Vagina (tissue), 2 donors: Measurements from ENCODE around the gene PRR30. TPM values are rescaled to one million over a fixed set of nuclear protein-coding genes. Genes with fewer than 3 reads are reported as not detected.

Experiments used
- DNase-seq, 2 donors: peaks; one replicate each; pipeline ENCODE4 v3.0.0-alpha.2; 2017; ENCODE audit errors: extremely low spot score in 2 of 2
- H3K27ac ChIP-seq: fragments of 200-600 bp; sonication (generic); one replicate; pipeline ENCODE4 v1.5.1; 2019
- H3K27me3 ChIP-seq: fragments of 200-600 bp; sonication (generic); one replicate; pipeline ENCODE4 v1.5.1; 2019
- H3K36me3 ChIP-seq, 2 donors: fragments of 200-600 bp; sonication (generic); one replicate each; pipeline ENCODE4 v1.5.1; 2017 to 2019
- H3K4me1 ChIP-seq: fragments of 200-600 bp; sonication (generic); one replicate; pipeline ENCODE4 v1.5.1; 2019
- H3K4me3 ChIP-seq, 2 donors: fragments of 200-600 bp; sonication (generic); 1 replicate in 1 of 2; 2 replicates in 1 of 2; pipeline ENCODE4 v1.5.1; 2016 to 2019
- H3K9me3 ChIP-seq: fragments of 200-600 bp; sonication (generic); one replicate; pipeline ENCODE4 v1.5.1; 2019
- POLR2A ChIP-seq, 2 donors: fragments of 450-650 bp; IDR thresholded peaks; one replicate each; pipeline ENCODE4 v1.6.1; 2017; ENCODE audit warnings: antibody characterized with exemption in 2 of 2, mild to moderate bottlenecking in 2 of 2, moderate library complexity in 2 of 2
- POLR2AphosphoS5 ChIP-seq, 2 donors: sonication (generic); formaldehyde crosslinking; IDR thresholded peaks; one replicate each; pipeline ENCODE4 v1.9.0; 2017; ENCODE audit warnings: antibody characterized with exemption in 2 of 2, mild to moderate bottlenecking in 2 of 2, low read depth in 1 of 2; ENCODE audit not compliant: insufficient read depth in 1 of 2
- intact Hi-C: fragments of 100-400 bp; cut with DNase I; formaldehyde crosslinking; loops from one replicate; pipeline ENCODE4 v1.15.1; 2023
- total RNA-seq: library from RNA; depleted of rRNA; stranded (reverse); fragments of >200 nt; gene quantifications from one replicate; pipeline ENCODE4 v1.2.3, GENCODE V29; 2016
- TF ChIP-seq, protein P1 (sequence below), 3 experiments: fragments of 450-650 bp in 2 of 3; fragments of 200-600 bp in 1 of 3; sonication (generic) in 1 of 3; IDR thresholded peaks; one replicate each; pipeline ENCODE4 v1.5.1; 2017 to 2019; ENCODE audit warnings: antibody characterized with exemption in 3 of 3, mild to moderate bottlenecking in 2 of 3, moderate library complexity in 2 of 3

The PRR30 gene
- total RNA-seq, 1 donor from 2014 or later: not detected

DNA sequence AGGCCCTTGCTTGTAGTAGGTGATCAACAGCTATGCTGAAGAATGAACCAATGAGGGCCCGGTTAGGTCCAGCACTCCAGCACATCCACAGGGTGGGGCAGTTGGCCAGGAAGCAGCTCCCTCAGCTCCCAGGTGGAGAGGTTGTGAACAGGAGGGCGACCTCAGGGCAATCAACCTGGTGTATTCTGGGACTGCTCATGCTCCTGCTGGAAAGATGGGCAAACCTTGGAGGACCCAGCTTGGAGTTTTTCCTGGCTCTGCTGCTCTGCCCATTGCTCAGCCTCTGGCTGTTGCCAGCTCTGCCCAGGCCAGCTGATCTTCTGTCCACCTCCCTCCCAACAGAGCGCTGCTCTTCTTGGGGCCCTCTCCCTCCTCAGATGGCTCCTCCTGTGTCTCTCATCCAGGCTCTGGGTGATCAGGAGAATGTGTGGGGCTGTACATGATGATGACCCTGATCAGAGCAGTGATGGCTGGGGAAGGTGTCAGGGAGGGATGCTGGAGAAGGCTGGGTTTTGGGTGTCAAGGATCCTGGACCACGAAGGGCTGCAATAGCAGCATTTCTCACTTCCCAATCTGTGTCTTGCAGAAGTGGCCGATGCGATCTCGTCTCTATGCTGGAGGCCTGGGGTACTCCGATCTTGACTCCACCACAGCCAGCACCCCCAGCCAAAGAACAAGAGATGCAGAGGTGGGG lies 13.0 kb upstream of the PRR30 start:
- DNase-seq: no peak
- Histone ChIP-seq H3K27me3 (no peaks in the 10 kb centered on the region), H3K36me3 (no peaks in the 10 kb centered on the region), H3K4me3 (no peak overlapping the region), H3K4me1 (peaks cover 15% of the 10 kb centered on the region), H3K9me3 (no peaks in the 10 kb centered on the region), H3K27ac (no peak overlapping the region)
- intact Hi-C loops: no loop called here
- TF ChIP-seq POLR2AphosphoS5 (IDR thresholded peaks at IDR 0.05; ENCODE audit: insufficient read depth in 1 of 2, low read depth in 1 of 2) (no peak), POLR2A (IDR thresholded peaks at IDR 0.05) (no peak)
- TF ChIP-seq, protein P1, sequence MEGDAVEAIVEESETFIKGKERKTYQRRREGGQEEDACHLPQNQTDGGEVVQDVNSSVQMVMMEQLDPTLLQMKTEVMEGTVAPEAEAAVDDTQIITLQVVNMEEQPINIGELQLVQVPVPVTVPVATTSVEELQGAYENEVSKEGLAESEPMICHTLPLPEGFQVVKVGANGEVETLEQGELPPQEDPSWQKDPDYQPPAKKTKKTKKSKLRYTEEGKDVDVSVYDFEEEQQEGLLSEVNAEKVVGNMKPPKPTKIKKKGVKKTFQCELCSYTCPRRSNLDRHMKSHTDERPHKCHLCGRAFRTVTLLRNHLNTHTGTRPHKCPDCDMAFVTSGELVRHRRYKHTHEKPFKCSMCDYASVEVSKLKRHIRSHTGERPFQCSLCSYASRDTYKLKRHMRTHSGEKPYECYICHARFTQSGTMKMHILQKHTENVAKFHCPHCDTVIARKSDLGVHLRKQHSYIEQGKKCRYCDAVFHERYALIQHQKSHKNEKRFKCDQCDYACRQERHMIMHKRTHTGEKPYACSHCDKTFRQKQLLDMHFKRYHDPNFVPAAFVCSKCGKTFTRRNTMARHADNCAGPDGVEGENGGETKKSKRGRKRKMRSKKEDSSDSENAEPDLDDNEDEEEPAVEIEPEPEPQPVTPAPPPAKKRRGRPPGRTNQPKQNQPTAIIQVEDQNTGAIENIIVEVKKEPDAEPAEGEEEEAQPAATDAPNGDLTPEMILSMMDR (IDR thresholded peaks at IDR 0.05): no peak

DNA sequence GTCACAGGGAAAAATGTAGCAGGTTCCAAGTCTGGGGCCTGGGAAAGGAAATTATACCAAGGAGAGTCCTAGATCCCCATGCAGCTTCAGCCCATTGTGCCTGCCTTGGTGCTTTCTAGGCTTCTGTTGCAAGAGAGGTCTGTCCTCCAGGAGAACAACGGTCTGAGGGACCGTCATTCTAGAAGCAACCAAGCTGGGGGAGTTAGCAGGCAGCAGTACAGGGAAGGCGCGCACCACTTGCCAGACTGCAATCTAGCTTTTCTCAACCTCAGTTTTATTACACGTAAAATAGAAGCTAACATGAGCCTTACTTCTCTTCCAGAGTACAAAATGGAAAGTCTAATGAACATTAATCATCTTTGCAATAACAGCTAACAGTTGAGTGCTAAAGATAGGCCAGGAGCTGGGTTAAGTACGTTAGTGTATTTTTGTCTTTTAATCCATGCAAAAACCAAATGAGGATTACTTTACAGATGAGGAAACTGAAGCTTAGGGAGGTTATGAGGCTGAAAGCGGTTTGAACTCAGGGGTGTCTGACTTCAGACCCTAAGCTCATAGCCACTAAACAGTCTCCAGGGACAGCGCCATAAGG lies 11.5 kb upstream of the PRR30 start:
- peak in 1 of 2 donors; percentile 88 for DNase-seq
- intact Hi-C loops: no loop called here

DNA sequence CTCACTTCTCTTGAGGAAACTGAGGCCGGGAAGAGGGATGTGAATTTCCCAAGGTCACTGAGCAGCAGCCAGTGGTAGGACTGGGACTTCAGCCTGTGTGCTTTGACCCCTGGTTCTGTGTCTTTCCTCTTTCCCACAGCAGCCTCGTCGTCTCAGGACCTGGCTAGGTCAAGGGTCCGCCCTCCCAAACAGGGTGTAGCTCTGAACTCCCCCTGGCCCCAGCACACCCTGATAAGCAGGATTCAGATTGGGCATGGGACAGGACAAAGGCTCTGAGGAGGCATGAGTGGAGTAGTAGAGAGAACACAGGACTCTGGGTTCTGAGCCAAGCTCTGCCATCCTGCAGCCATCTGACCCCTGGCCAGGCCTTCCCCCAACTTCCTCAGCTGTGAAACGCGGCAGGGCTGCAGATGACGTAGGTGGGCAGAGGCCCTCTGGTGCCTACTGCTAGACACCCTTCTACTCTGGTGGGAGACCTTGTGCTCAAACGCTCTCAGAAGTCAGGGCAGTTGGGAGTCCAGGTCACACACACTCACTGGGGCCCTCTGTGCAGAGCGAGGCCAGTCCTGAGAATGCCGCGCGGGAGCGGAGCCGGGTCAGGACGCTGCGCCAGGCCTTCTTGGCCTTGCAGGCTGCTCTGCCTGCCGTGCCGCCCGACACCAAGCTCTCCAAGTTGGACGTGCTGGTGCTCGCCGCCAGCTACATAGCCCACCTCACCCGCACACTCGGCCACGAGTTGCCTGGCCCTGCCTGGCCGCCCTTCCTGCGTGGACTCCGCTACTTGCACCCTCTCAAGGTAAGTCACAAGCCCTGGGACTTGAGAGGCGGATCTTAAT lies 10.6 kb upstream of the PRR30 start:
- TF ChIP-seq POLR2A (IDR thresholded peaks at IDR 0.05): no peak
- TF ChIP-seq, protein P1 (IDR thresholded peaks at IDR 0.05): no peak
- no peak for TF ChIP-seq POLR2AphosphoS5 (IDR thresholded peaks at IDR 0.05; ENCODE audit: insufficient read depth in 1 of 2, low read depth in 1 of 2)
- Histone ChIP-seq H3K27me3 (no peaks in the 10 kb centered on the region), H3K27ac (no peak overlapping the region), H3K9me3 (no peaks in the 10 kb centered on the region), H3K4me3 (peak overlapping the region in 1 of 2 donors; percentile 8), H3K4me1 (peaks cover 10% of the 10 kb centered on the region), H3K36me3 (no peaks in the 10 kb centered on the region)
- intact Hi-C loops: no loop called here
- no peak for DNase-seq

More for the DNA sequence above, 11.5 kb upstream of the PRR30 start:
- Histone ChIP-seq H3K9me3 (no peaks in the 10 kb centered on the region), H3K4me3 (peak overlapping the region in 1 of 2 donors; percentile 8), H3K4me1 (peaks cover 15% of the 10 kb centered on the region), H3K36me3 (no peaks in the 10 kb centered on the region), H3K27me3 (no peaks in the 10 kb centered on the region), H3K27ac (no peak overlapping the region)
- TF ChIP-seq, protein P1 (IDR thresholded peaks at IDR 0.05): no peak
- no peak for TF ChIP-seq POLR2A (IDR thresholded peaks at IDR 0.05)
- no peak for TF ChIP-seq POLR2AphosphoS5 (IDR thresholded peaks at IDR 0.05; ENCODE audit: insufficient read depth in 1 of 2, low read depth in 1 of 2)

DNA sequence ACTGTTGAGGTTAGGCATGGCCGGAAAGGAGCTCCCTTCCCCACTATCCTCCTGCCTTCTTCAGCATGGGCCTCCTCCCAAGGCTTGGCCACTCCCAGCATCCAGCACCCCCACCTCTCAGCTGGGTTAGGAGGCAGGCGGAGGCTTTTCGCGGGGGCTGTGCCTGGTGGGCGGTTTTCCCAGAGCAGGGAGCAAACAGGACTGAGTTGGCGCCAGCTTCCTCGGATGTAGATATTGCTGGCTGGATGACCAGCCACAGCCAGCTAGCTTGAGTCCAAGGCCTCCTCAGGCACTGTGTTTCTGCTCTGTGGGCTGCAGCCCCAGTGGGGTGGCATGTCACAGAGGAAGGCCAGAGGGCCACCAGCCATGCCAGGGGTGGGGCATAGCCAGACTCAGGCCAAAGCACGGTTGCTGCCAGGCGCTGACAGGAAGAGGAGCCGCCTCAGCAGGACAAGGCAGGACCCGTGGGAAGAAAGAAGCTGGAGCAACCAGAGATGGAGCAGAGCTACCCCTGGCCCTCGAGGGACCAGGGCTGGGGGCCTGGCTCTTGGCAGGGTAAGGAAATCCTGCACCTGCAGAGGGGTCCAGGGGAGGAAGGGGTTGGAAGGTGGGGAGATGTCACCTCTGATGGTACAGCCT lies 9.7 kb upstream of the PRR30 start, which contains the start of gene TCF23:
Gene TCF23, plus strand, starts transcription at position 204 of the 639 bp plus-strand sequence. Its CDS starts 130 bp downstream, at position 334.
- peak within 1 kb of the TSS in 1 of 2 donors; percentile 8 for H3K4me3 ChIP-seq
- no peak for TF ChIP-seq POLR2A (IDR thresholded peaks at IDR 0.05)
- peak; percentile 35 to 69 for TF ChIP-seq POLR2AphosphoS5 (IDR thresholded peaks at IDR 0.05; ENCODE audit: insufficient read depth in 1 of 2, low read depth in 1 of 2)
- TF ChIP-seq, protein P1 (IDR thresholded peaks at IDR 0.05): no peak
- H3K4me1 ChIP-seq: peaks cover 1% of the 10 kb centered on the region
- intact Hi-C loops: no loop called here
- no peaks in the 10 kb centered on the region for H3K36me3 ChIP-seq
- no peaks in the 10 kb centered on the region for H3K9me3 ChIP-seq
- no peak for DNase-seq
- H3K27me3 ChIP-seq: no peaks in the 10 kb centered on the region
- no peak within 1 kb of the TSS for H3K27ac ChIP-seq
